K562 (cell line): ENCODE measurements around the gene OR4K14. TPM values are rescaled to one million over a fixed set of nuclear protein-coding genes. Genes with fewer than 3 reads are reported as not detected.

Source experiments
- ARID1B ChIP-seq: fragments of 450-650 bp; IDR thresholded peaks from 2 replicates; pipeline ENCODE4 v1.6.1; 2016; ENCODE audit warnings: antibody characterized with exemption, mild to moderate bottlenecking, inconsistent platforms
- C11orf30 ChIP-seq: fragments of 450-650 bp; IDR thresholded peaks from 2 replicates; pipeline ENCODE4 v1.6.1; 2016; ENCODE audit warnings: low read depth, mild to moderate bottlenecking
- CAMTA2 ChIP-seq: fragments of 250-450 bp; sonication (Bioruptor Pico); conservative IDR thresholded peaks from 2 replicates; pipeline ENCODE4 v1.5.1; 2022
- FOSL1 ChIP-seq: fragments of 200-800 bp; sonication (Bioruptor generic); conservative IDR thresholded peaks from 2 replicates; pipeline ENCODE4 v1.6.1; 2016; ENCODE audit warnings: missing genetic modification characterization, missing compliant biosample characterization
- HDAC6 ChIP-seq: IDR thresholded peaks from 2 replicates; pipeline ENCODE4 v1.6.1; 2012; ENCODE audit warnings: low read depth, mild to moderate bottlenecking, control low read depth, inconsistent platforms, low read length, moderate library complexity
- JUN ChIP-seq, 2 experiments: sonication (generic) in 1 of 2; formaldehyde crosslinking in 1 of 2; IDR thresholded peaks; 2 replicates each; pipeline versions ENCODE4 v1.6.1 to v1.8.0; 2012 to 2022; ENCODE audit warnings: borderline replicate concordance in 2 of 2, mild to moderate bottlenecking in 2 of 2, improper control_type of control experiment in 1 of 2, low read depth in 1 of 2, low read length in 1 of 2, missing genetic modification reagents in 1 of 2
- PHF21A ChIP-seq: fragments of 450-650 bp; IDR thresholded peaks from 2 replicates; pipeline ENCODE4 v1.6.1; 2017; ENCODE audit warnings: low read depth, borderline replicate concordance
- RBM17 ChIP-seq: fragments of 200-400 bp; formaldehyde crosslinking; IDR thresholded peaks from 2 replicates; pipeline ENCODE4 v1.6.1; 2017; ENCODE audit warnings: low read depth, mild to moderate bottlenecking, low read length, borderline replicate concordance
- RBM39 ChIP-seq: fragments of 200-400 bp; formaldehyde crosslinking; optimal IDR thresholded peaks from 2 replicates; pipeline ENCODE3; 2018; ENCODE audit warnings: low read depth, low read length
- SIX5 ChIP-seq, 2 experiments: IDR thresholded peaks; 2 replicates each; pipeline ENCODE4 v1.6.1; 2011; ENCODE audit warnings: low read length in 2 of 2, borderline replicate concordance in 1 of 2, low read depth in 1 of 2, mild to moderate bottlenecking in 1 of 2, moderate library complexity in 1 of 2; ENCODE audit not compliant: insufficient read depth in 1 of 2
- SMAD3 ChIP-seq: fragments of 450-650 bp; formaldehyde crosslinking; conservative IDR thresholded peaks from 2 replicates; pipeline ENCODE4 v1.4.0; 2020; ENCODE audit warnings: mild to moderate bottlenecking
- TAF7 ChIP-seq: fragments of 450-650 bp; IDR thresholded peaks from 2 replicates; pipeline ENCODE4 v1.6.1; 2016; ENCODE audit warnings: missing genetic modification characterization, missing compliant biosample characterization
- YY1 ChIP-seq, 3 experiments: IDR thresholded peaks; 2 replicates each; pipeline ENCODE4 v1.6.1; 2011; ENCODE audit warnings: low read length in 2 of 3, mild to moderate bottlenecking in 2 of 3, moderate library complexity in 2 of 3, borderline replicate concordance in 1 of 3, control low read depth in 1 of 3, low read depth in 1 of 3; ENCODE audit not compliant: insufficient read depth in 3 of 3, insufficient replicate concordance in 2 of 3, control insufficient read depth in 1 of 3, insufficient read length in 1 of 3; ENCODE audit errors: extremely low read depth in 1 of 3
- ZKSCAN1 ChIP-seq: fragments of 150-350 bp; IDR thresholded peaks from 2 replicates; pipeline ENCODE4 v1.6.1; 2016; ENCODE audit warnings: low read depth, low read length
- ZNF197 ChIP-seq: fragments of 200-800 bp; sonication (Bioruptor generic); IDR thresholded peaks from 2 replicates; pipeline ENCODE4 v1.6.1; 2016; ENCODE audit warnings: low read depth, missing genetic modification characterization, missing compliant biosample characterization
- ZSCAN29 ChIP-seq: fragments of 450-650 bp; IDR thresholded peaks from 2 replicates; pipeline ENCODE4 v1.6.1; 2017
- polyA plus RNA-seq, 8 experiments: library from polyadenylated mRNA; depleted of rRNA in 4 of 8; stranded (reverse) in 5 of 8; unstranded in 3 of 8; fragments of >200 nt; fragmentation: Nextera tagmentation in 2 of 8; fragmentation: Illumina TruSeq in 1 of 8; extraction: Ambion mirVana in 2 of 8; extraction: Trizol in 1 of 8; gene quantifications; 2 replicates each; pipeline versions ENCODE4 v1.2.1 to v1.2.3, GENCODE V29; 2011 to 2014; ENCODE audit warnings: inconsistent platforms in 1 of 8, missing spikeins in 1 of 8
- total RNA-seq, 7 experiments: library from RNA; depleted of rRNA in 6 of 7; stranded (reverse); fragments of >200 nt in 6 of 7; fragmentation: Illumina TruSeq in 2 of 7; extraction: Trizol in 2 of 7; gene quantifications; 2 replicates each; pipeline versions ENCODE4 v1.2.1 to v1.2.3, GENCODE V29; 2011 to 2021; ENCODE audit warnings: low replicate concordance in 1 of 7
- TF ChIP-seq, protein P1 (sequence below): fragments of 450-650 bp; IDR thresholded peaks from 2 replicates; pipeline ENCODE4 v1.6.1; 2016; ENCODE audit warnings: mild to moderate bottlenecking, moderate library complexity

The OR4K14 gene
- total and polyA plus RNA-seq, 9 of the 15 experiments (the other 6 are each of a cell fraction or from before 2014, with no cell fraction given), result not detected

DNA sequence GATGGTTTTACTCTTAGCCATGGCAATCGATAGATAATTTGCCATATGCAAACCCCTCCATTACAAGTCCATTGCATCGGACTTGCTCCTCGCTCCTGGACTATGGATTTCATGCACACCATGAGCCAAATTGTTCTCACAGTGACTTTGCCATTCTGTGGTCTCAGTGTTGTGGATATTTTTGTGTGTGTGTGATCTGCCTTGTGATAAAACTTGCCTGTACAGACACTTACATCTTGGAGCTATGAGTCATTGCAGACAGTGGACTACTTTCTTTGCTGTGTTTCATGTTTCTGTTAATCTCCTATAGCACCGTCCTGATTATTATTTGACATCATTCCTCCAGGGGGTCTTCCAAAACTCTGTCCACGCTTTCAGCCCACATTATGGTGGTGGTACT, 25.1 kb upstream of the OR4K14 start (continued):
- TF ChIP-seq RBM39 (no peak), RBM17 (no peak), SMAD3 (CRISPR knock-in tag) (no peak), TAF7 (no peak), ZKSCAN1 (no peak), ZSCAN29 (no peak), FOSL1 (tag) (peak; percentile 83), HDAC6 (no peak), ZNF197 (CRISPR knock-in tag) (no peak), C11orf30 (peak; percentile 40; the same call in 1 of the 2 replicates), PHF21A (no peak), YY1 (IDR thresholded peaks at IDR 0.05; ENCODE audit: borderline replicate concordance in 1 of 3, control insufficient read depth in 1 of 3, extremely low read depth in 1 of 3, insufficient read depth in 3 of 3, insufficient read length in 1 of 3, insufficient replicate concordance in 2 of 3, low read depth in 1 of 3, low read length in 2 of 3) (no peak), CAMTA2 (CRISPR knock-in tag) (no peak), SIX5 (IDR thresholded peaks at IDR 0.05; ENCODE audit: borderline replicate concordance in 1 of 2, insufficient read depth in 1 of 2, low read depth in 1 of 2, low read length in 2 of 2) (no peak), ARID1B (peak; percentile 72; the same call in 1 of the 2 replicates), JUN (IDR thresholded peaks at IDR 0.05; ENCODE audit: borderline replicate concordance, low read depth, low read length) (0 out of 2 replicates have a peak, but pooled peaks have one; percentile 54), JUN (CRISPR knock-in tag; IDR thresholded peaks at IDR 0.05; ENCODE audit: borderline replicate concordance) (no peak)
- TF ChIP-seq, protein P1, sequence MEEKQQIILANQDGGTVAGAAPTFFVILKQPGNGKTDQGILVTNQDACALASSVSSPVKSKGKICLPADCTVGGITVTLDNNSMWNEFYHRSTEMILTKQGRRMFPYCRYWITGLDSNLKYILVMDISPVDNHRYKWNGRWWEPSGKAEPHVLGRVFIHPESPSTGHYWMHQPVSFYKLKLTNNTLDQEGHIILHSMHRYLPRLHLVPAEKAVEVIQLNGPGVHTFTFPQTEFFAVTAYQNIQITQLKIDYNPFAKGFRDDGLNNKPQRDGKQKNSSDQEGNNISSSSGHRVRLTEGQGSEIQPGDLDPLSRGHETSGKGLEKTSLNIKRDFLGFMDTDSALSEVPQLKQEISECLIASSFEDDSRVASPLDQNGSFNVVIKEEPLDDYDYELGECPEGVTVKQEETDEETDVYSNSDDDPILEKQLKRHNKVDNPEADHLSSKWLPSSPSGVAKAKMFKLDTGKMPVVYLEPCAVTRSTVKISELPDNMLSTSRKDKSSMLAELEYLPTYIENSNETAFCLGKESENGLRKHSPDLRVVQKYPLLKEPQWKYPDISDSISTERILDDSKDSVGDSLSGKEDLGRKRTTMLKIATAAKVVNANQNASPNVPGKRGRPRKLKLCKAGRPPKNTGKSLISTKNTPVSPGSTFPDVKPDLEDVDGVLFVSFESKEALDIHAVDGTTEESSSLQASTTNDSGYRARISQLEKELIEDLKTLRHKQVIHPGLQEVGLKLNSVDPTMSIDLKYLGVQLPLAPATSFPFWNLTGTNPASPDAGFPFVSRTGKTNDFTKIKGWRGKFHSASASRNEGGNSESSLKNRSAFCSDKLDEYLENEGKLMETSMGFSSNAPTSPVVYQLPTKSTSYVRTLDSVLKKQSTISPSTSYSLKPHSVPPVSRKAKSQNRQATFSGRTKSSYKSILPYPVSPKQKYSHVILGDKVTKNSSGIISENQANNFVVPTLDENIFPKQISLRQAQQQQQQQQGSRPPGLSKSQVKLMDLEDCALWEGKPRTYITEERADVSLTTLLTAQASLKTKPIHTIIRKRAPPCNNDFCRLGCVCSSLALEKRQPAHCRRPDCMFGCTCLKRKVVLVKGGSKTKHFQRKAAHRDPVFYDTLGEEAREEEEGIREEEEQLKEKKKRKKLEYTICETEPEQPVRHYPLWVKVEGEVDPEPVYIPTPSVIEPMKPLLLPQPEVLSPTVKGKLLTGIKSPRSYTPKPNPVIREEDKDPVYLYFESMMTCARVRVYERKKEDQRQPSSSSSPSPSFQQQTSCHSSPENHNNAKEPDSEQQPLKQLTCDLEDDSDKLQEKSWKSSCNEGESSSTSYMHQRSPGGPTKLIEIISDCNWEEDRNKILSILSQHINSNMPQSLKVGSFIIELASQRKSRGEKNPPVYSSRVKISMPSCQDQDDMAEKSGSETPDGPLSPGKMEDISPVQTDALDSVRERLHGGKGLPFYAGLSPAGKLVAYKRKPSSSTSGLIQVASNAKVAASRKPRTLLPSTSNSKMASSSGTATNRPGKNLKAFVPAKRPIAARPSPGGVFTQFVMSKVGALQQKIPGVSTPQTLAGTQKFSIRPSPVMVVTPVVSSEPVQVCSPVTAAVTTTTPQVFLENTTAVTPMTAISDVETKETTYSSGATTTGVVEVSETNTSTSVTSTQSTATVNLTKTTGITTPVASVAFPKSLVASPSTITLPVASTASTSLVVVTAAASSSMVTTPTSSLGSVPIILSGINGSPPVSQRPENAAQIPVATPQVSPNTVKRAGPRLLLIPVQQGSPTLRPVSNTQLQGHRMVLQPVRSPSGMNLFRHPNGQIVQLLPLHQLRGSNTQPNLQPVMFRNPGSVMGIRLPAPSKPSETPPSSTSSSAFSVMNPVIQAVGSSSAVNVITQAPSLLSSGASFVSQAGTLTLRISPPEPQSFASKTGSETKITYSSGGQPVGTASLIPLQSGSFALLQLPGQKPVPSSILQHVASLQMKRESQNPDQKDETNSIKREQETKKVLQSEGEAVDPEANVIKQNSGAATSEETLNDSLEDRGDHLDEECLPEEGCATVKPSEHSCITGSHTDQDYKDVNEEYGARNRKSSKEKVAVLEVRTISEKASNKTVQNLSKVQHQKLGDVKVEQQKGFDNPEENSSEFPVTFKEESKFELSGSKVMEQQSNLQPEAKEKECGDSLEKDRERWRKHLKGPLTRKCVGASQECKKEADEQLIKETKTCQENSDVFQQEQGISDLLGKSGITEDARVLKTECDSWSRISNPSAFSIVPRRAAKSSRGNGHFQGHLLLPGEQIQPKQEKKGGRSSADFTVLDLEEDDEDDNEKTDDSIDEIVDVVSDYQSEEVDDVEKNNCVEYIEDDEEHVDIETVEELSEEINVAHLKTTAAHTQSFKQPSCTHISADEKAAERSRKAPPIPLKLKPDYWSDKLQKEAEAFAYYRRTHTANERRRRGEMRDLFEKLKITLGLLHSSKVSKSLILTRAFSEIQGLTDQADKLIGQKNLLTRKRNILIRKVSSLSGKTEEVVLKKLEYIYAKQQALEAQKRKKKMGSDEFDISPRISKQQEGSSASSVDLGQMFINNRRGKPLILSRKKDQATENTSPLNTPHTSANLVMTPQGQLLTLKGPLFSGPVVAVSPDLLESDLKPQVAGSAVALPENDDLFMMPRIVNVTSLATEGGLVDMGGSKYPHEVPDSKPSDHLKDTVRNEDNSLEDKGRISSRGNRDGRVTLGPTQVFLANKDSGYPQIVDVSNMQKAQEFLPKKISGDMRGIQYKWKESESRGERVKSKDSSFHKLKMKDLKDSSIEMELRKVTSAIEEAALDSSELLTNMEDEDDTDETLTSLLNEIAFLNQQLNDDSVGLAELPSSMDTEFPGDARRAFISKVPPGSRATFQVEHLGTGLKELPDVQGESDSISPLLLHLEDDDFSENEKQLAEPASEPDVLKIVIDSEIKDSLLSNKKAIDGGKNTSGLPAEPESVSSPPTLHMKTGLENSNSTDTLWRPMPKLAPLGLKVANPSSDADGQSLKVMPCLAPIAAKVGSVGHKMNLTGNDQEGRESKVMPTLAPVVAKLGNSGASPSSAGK, result no peak
